Sigmoid colon (tissue), 4 donors: ENCODE results near the gene CAMTA1.

Source experiments
- CTCF ChIP-seq, 4 experiments: fragments of 450-650 bp in 3 of 4; fragments of 200-600 bp in 1 of 4; IDR thresholded peaks; one replicate each; pipeline ENCODE4 v1.5.1; 2016 to 2019; ENCODE audit warnings: antibody characterized with exemption in 4 of 4, mild to moderate bottlenecking in 3 of 4, moderate library complexity in 2 of 4
- EP300 ChIP-seq, 4 donors: sonication (generic); formaldehyde crosslinking; IDR thresholded peaks; one replicate each; pipeline ENCODE4 v1.6.1; 2017; ENCODE audit warnings: antibody characterized with exemption in 4 of 4
- POLR2A ChIP-seq, 2 donors: fragments of 450-650 bp; IDR thresholded peaks; one replicate each; pipeline ENCODE4 v1.6.1; 2016; ENCODE audit warnings: antibody characterized with exemption in 2 of 2, mild to moderate bottlenecking in 2 of 2, moderate library complexity in 2 of 2

GRCh38 chr1:7008975-7009740 lies 223.9 kb downstream of the CAMTA1 start:
- TF ChIP-seq CTCF (IDR thresholded peaks at IDR 0.05): no peak
- TF ChIP-seq EP300 (IDR thresholded peaks at IDR 0.05): no peak
- no peak for TF ChIP-seq POLR2A (IDR thresholded peaks at IDR 0.05)
